Natural killer cell (primary cell): ENCODE data around the gene KPNB1. TPM values are rescaled to one million over a fixed set of nuclear protein-coding genes. Genes with fewer than 3 reads are reported as not detected.

Source experiments
- ATAC-seq, 3 donors: fragments of 150-1000 bp in 2 of 3; fragments of 200-7000 bp in 1 of 3; cut with Tn5 transposase; 1 replicate in 1 of 3; 2 replicates in 2 of 3; pipeline ENCODE4 v1.10.0; 2021; ENCODE audit warnings: mild to moderate bottlenecking in 2 of 3, moderate library complexity in 2 of 3
- DNase-seq, 2 donors: peaks; one replicate each; pipeline versions ENCODE4 v3.0.0 to v3.0.0-alpha.2; 2013 to 2021; ENCODE audit warnings: mixed read lengths in 1 of 2
- H3K27ac ChIP-seq: one replicate; pipeline ENCODE4 v1.5.1; 2013; ENCODE audit warnings: mild to moderate bottlenecking, low read length
- H3K27me3 ChIP-seq: one replicate; pipeline ENCODE4 v1.6.1; 2013; ENCODE audit warnings: low read length; ENCODE audit not compliant: control insufficient read depth, insufficient read depth
- H3K36me3 ChIP-seq: one replicate; pipeline ENCODE4 v1.6.1; 2013; ENCODE audit warnings: low read length; ENCODE audit not compliant: control insufficient read depth, insufficient read depth
- H3K4me1 ChIP-seq: one replicate; pipeline ENCODE4 v1.6.1; 2013; ENCODE audit warnings: low read length; ENCODE audit not compliant: control insufficient read depth, insufficient read depth
- H3K4me3 ChIP-seq: one replicate; pipeline ENCODE4 v1.5.1; 2013; ENCODE audit warnings: low read length
- H3K9me3 ChIP-seq: one replicate; pipeline ENCODE4 v1.6.1; 2013; ENCODE audit warnings: low read length; ENCODE audit not compliant: control insufficient read depth, insufficient read depth
- H3K27ac Mint-ChIP-seq, 2 donors: one replicate each; pipeline ENCODE4 v1.8.0; 2022; ENCODE audit warnings: mild to moderate bottlenecking in 2 of 2, mixed read lengths in 2 of 2, moderate library complexity in 1 of 2
- H3K27me3 Mint-ChIP-seq, 2 donors: one replicate each; pipeline ENCODE4 v1.8.0; 2022; ENCODE audit warnings: low read depth in 2 of 2, mixed read lengths in 2 of 2
- H3K36me3 Mint-ChIP-seq: one replicate; pipeline ENCODE4 v1.8.0; 2022; ENCODE audit warnings: mixed read lengths
- H3K4me1 Mint-ChIP-seq, 2 donors: one replicate each; pipeline ENCODE4 v1.8.0; 2022; ENCODE audit warnings: mixed read lengths in 2 of 2
- H3K4me3 Mint-ChIP-seq: one replicate; pipeline ENCODE4 v1.8.0; 2022; ENCODE audit warnings: mild to moderate bottlenecking, moderate library complexity, mixed read lengths
- H3K9me3 Mint-ChIP-seq, 2 donors: one replicate each; pipeline ENCODE4 v1.8.0; 2022; ENCODE audit warnings: mixed read lengths in 2 of 2
- WGBS: methylation state at CpG from one replicate; pipeline ENCODE4 v1.1.7; 2013; ENCODE audit warnings: missing lambda C conversion rate; ENCODE audit not compliant: insufficient coverage; 5-methylcytosine and 5-hydroxymethylcytosine counted together
- intact Hi-C: fragments of 100-400 bp; cut with micrococcal nuclease; formaldehyde crosslinking; loops from one replicate; pipeline ENCODE4 v1.14.2; 2022
- total RNA-seq, 4 donors: library from RNA; stranded (reverse); fragments of 120-200 nt in 1 of 4; gene quantifications; one replicate each; pipeline versions ENCODE4 v1.2.3 to v1.2.4, GENCODE V29; 2013 to 2022
- TF ChIP-seq, protein P1 (sequence below): fragments of 200-600 bp; IDR thresholded peaks from one replicate; pipeline ENCODE4 v1.8.0; 2022; ENCODE audit warnings: antibody characterized with exemption

Gene KPNB1
- total RNA-seq, 3 donors from 2014 or later (not counting 1 experiment from before 2014, with no cell fraction given) = 236 to 273 (median 259) TPM

- Mint-ChIP-seq H3K4me1 (peaks cover 20 to 22% of the 10 kb centered on the region in 2 donors), H3K36me3 (no peaks in the 10 kb centered on the region), H3K9me3 (no peaks in the 10 kb centered on the region), H3K27me3 (no peaks in the 10 kb centered on the region), H3K4me3 (no peak overlapping the region), H3K27ac (peak overlapping the region; percentile 65 to 67)
- Histone ChIP-seq H3K4me1 (peaks cover 24% of the 10 kb centered on the region), H3K27ac (no peak overlapping the region), H3K9me3 (no peaks in the 10 kb centered on the region), H3K27me3 (no peaks in the 10 kb centered on the region), H3K36me3 (no peaks in the 10 kb centered on the region), H3K4me3 (no peak overlapping the region)
- WGBS = 34% methylated on average over 2 of the region's 2 CpGs
- DNase-seq (no peak), ATAC-seq (no peak)
- TF ChIP-seq, protein P1, sequence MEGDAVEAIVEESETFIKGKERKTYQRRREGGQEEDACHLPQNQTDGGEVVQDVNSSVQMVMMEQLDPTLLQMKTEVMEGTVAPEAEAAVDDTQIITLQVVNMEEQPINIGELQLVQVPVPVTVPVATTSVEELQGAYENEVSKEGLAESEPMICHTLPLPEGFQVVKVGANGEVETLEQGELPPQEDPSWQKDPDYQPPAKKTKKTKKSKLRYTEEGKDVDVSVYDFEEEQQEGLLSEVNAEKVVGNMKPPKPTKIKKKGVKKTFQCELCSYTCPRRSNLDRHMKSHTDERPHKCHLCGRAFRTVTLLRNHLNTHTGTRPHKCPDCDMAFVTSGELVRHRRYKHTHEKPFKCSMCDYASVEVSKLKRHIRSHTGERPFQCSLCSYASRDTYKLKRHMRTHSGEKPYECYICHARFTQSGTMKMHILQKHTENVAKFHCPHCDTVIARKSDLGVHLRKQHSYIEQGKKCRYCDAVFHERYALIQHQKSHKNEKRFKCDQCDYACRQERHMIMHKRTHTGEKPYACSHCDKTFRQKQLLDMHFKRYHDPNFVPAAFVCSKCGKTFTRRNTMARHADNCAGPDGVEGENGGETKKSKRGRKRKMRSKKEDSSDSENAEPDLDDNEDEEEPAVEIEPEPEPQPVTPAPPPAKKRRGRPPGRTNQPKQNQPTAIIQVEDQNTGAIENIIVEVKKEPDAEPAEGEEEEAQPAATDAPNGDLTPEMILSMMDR = no peak
- intact Hi-C loops = no loop called here
These were observed 13.3 kb upstream of the KPNB1 start for GRCh38 chr17:47636273-47637030.

- no peak for ATAC-seq
- DNase-seq = no peak
- Mint-ChIP-seq H3K4me3 (no peak overlapping the region), H3K27ac (no peak overlapping the region), H3K4me1 (peaks cover 18 to 19% of the 10 kb centered on the region in 2 donors), H3K36me3 (no peaks in the 10 kb centered on the region), H3K9me3 (no peaks in the 10 kb centered on the region), H3K27me3 (no peaks in the 10 kb centered on the region)
- Histone ChIP-seq H3K9me3 (no peaks in the 10 kb centered on the region), H3K36me3 (no peaks in the 10 kb centered on the region), H3K4me3 (no peak overlapping the region), H3K27me3 (no peaks in the 10 kb centered on the region), H3K27ac (no peak overlapping the region), H3K4me1 (peaks cover 24% of the 10 kb centered on the region)
- intact Hi-C loops = no loop called here
- TF ChIP-seq, protein P1 = no peak
- WGBS = 87% methylated on average over 5 of the region's 5 CpGs
These were observed 10.8 kb upstream of the KPNB1 start for GRCh38 chr17:47638903-47639302.

DNA sequence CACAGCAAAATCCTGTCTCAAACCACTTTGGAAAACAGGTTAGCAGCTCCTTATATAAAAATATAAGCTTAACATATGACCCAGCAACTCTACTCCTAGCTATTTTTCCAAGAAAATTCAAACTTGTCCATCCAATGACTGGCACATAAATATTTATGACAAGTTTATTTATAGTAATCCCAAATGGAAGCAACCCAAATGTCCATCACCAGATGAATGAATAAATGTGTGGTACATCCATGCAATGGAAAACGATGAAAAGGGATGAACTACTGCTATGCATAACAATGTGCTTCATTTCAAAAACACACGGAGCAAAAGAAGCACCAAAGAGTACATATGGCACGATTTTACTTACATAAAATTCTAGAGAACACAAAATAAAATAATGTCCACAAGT, 9.6 kb upstream of the KPNB1 start:
- H3K9me3 ChIP-seq = no peaks in the 10 kb centered on the region
- H3K27ac ChIP-seq = no peak overlapping the region
- ATAC-seq = no peak
- TF ChIP-seq, protein P1 = no peak
- no peaks in the 10 kb centered on the region for H3K36me3 ChIP-seq
- Mint-ChIP-seq H3K36me3 (no peaks in the 10 kb centered on the region), H3K4me3 (no peak overlapping the region), H3K27ac (no peak overlapping the region), H3K9me3 (no peaks in the 10 kb centered on the region), H3K4me1 (peaks cover 11 to 12% of the 10 kb centered on the region in 2 donors), H3K27me3 (no peaks in the 10 kb centered on the region)
- WGBS = 89% methylated on average over 2 of the region's 3 CpGs
- intact Hi-C loops = no loop called here
- no peaks in the 10 kb centered on the region for H3K27me3 ChIP-seq
- H3K4me1 ChIP-seq = peaks cover 16% of the 10 kb centered on the region
- H3K4me3 ChIP-seq = no peak overlapping the region
- no peak for DNase-seq

DNA sequence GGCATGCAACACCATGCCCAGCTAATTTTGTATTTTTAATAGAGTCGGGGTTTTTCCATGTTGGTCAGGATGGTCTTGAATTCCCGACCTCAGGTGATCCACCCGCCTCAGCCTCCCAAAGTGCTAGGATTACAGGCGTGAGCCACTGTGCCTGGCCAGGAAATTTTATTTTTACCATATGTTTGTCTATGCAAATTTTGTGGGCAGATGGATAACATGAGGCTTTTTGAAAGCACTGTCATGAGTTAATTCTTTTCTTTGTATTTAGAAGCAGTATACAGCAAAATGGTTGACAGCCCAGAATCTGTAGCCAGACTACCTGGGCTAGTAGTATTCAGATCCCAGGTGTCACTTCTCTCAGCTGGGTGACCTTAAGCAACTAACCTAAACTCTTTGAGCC, 8.5 kb upstream of the KPNB1 start:
- Mint-ChIP-seq H3K27ac (no peak overlapping the region), H3K36me3 (no peaks in the 10 kb centered on the region), H3K4me1 (peaks cover 5 to 8% of the 10 kb centered on the region in 2 donors), H3K4me3 (no peak overlapping the region), H3K9me3 (no peaks in the 10 kb centered on the region), H3K27me3 (no peaks in the 10 kb centered on the region)
- Histone ChIP-seq H3K27ac (no peak overlapping the region), H3K36me3 (no peaks in the 10 kb centered on the region), H3K4me1 (peaks cover 6% of the 10 kb centered on the region), H3K4me3 (no peak overlapping the region), H3K9me3 (no peaks in the 10 kb centered on the region), H3K27me3 (no peaks in the 10 kb centered on the region)
- TF ChIP-seq, protein P1 = no peak
- intact Hi-C loops = no loop called here
- ATAC-seq (no peak), DNase-seq (no peak)
- 94% methylated on average over 4 of the region's 4 CpGs for WGBS
